ENCODE data around the gene TAS2R39.

Gene TAS2R39

GRCh38 chr7:143225047-143225446 lies 41.8 kb downstream of the TAS2R39 start:
- DNase-seq (ENCODE audit: low spot score) = no peak
- Histone ChIP-seq H3K27ac (no peak overlapping the region), H3K4me3 (no peak overlapping the region)
- no peak for TF ChIP-seq CTCF (IDR thresholded peaks at IDR 0.05)

- Histone ChIP-seq H3K27ac (no peak overlapping the region), H3K4me3 (no peak overlapping the region)
- no peak for TF ChIP-seq CTCF (IDR thresholded peaks at IDR 0.05)
- no peak for DNase-seq (ENCODE audit: low spot score)
Measured at GRCh38 chr7:143227806-143228205, 44.6 kb downstream of the TAS2R39 start.

GRCh38 chr7:143229054-143229790 lies 46.0 kb downstream of the TAS2R39 start:
- Histone ChIP-seq H3K4me3 (no peak overlapping the region), H3K27ac (no peak overlapping the region)
- DNase-seq (ENCODE audit: low spot score) = no peak
- no peak for TF ChIP-seq CTCF (IDR thresholded peaks at IDR 0.05)

GRCh38 chr7:143230602-143231457 lies 47.6 kb downstream of the TAS2R39 start:
- Histone ChIP-seq H3K4me3 (no peak overlapping the region), H3K27ac (no peak overlapping the region)
- DNase-seq (ENCODE audit: low spot score) = no peak
- TF ChIP-seq CTCF (IDR thresholded peaks at IDR 0.05) = no peak

All from coronary artery (tissue), 2 donors.